ENCODE results near the gene TIAM2. TPM values are rescaled to one million over a fixed set of nuclear protein-coding genes. Genes with fewer than 3 reads are reported as not detected.

Gene TIAM2
- total RNA-seq, 1 experiment from 2014 or later = 9.1 TPM

DNA sequence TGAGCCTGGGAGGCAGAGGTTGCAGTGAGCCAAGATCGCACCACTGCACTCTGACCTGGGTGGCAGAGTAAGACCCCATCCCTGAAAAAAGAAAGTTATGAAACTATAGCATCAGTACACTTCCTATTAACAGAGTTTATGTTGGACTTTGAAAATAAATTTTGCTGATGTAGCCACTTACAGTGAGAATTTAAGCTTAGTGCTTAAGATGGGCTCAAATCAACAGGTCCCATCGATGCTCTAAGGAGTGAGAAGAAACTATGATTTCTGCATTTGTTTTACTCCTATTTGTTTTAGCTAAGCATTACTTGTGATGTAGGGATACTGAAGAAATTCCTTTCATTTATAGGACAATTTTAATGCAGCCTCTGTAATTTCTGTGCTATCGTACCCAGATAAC lies 175.4 kb downstream of the TIAM2 start:
- intact Hi-C loops (cut with micrococcal nuclease; ENCODE audit: unreplicated experiment) = loop anchor here (2.0 to 10.0 kb wide), 2 partner anchors 496 to 1016 kb away; no protein-coding TSS in a partner anchor
- no peak for TF ChIP-seq EZH2 (IDR thresholded peaks at IDR 0.05; ENCODE audit: borderline replicate concordance, low read depth, low read length, poor library complexity, severe bottlenecking)
- TF ChIP-seq, protein P1, sequence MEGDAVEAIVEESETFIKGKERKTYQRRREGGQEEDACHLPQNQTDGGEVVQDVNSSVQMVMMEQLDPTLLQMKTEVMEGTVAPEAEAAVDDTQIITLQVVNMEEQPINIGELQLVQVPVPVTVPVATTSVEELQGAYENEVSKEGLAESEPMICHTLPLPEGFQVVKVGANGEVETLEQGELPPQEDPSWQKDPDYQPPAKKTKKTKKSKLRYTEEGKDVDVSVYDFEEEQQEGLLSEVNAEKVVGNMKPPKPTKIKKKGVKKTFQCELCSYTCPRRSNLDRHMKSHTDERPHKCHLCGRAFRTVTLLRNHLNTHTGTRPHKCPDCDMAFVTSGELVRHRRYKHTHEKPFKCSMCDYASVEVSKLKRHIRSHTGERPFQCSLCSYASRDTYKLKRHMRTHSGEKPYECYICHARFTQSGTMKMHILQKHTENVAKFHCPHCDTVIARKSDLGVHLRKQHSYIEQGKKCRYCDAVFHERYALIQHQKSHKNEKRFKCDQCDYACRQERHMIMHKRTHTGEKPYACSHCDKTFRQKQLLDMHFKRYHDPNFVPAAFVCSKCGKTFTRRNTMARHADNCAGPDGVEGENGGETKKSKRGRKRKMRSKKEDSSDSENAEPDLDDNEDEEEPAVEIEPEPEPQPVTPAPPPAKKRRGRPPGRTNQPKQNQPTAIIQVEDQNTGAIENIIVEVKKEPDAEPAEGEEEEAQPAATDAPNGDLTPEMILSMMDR (conservative IDR thresholded peaks at IDR 0.05; ENCODE audit: low read depth, low read length) = no peak
- no peak overlapping the region for H3K27ac ChIP-seq (ENCODE audit: low read depth, low read length, poor library complexity, severe bottlenecking)
- H3K9me3 ChIP-seq (ENCODE audit: low read depth, low read length, poor library complexity, severe bottlenecking) = no peaks in the 10 kb centered on the region
- ChIA-PET CTCF (interaction anchor here (0.8 to 1.3 kb wide), 2 partner anchors 243 to 302 kb away, joined by 3 to 8 read pairs; no protein-coding TSS in a partner anchor), POLR2A (ENCODE audit: low non-redundant PET) (no interaction called here)
- H3K4me1 ChIP-seq (ENCODE audit: insufficient read depth, low read length, poor library complexity, severe bottlenecking) = peaks cover 25% of the 10 kb centered on the region
- no peak overlapping the region for H3K4me3 ChIP-seq (ENCODE audit: low read depth, low read length, poor library complexity, severe bottlenecking)
- H3K27me3 ChIP-seq (replicated peaks; ENCODE audit: insufficient read depth, low read depth, low read length, poor library complexity) = no peaks in the 10 kb centered on the region
- no peaks in the 10 kb centered on the region for H3K36me3 ChIP-seq (ENCODE audit: insufficient read depth, low read length, poor library complexity, severe bottlenecking)
- no peak for DNase-seq (ENCODE audit: low spot score)
- no TSS peak for BruUV-seq (replicated peaks)

DNA sequence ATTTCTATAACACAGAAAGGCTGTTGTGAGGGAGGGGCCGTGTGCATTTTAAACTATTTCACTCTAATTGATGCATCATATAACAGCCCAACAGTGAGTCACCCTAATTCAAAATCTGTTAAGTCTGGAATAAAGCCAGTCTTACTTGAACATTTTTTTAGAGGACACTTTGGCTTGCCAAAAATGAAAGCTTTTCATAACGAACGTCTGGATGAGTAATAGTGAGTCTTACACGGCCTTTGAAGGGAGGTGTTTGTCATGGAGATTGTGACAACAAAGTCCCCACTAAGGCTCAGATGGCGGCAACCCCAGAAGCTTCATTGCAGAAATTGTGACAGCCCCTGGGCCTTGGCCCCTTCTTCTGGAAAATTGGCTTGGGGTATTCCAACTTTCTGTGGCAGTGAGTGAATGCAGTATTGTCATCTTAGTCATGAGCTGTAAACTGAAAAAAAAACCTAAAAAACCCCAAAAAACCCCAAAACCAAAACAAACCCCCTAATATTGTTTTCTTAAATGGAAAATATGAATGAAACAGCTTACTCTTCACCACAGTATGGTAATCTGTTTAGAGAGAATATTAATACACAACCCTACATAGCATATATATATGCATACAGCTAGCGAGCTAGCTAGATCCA lies 176.1 kb downstream of the TIAM2 start:
- no peaks in the 10 kb centered on the region for H3K27me3 ChIP-seq (replicated peaks; ENCODE audit: insufficient read depth, low read depth, low read length, poor library complexity)
- CTCF ChIA-PET = interaction anchor here (0.5 to 1.7 kb wide), 6 partner anchors 144 to 495 kb away, joined by 3 to 8 read pairs (median 4); no protein-coding TSS in a partner anchor
- POLR2A ChIA-PET (ENCODE audit: low non-redundant PET) = no interaction called here
- intact Hi-C loops (cut with micrococcal nuclease; ENCODE audit: unreplicated experiment) = loop anchor here (2.0 to 10.0 kb wide), 2 partner anchors 496 to 1016 kb away; no protein-coding TSS in a partner anchor
- peak overlapping the region; percentile 39 for H3K27ac ChIP-seq (ENCODE audit: low read depth, low read length, poor library complexity, severe bottlenecking)
- H3K36me3 ChIP-seq (ENCODE audit: insufficient read depth, low read length, poor library complexity, severe bottlenecking) = no peaks in the 10 kb centered on the region
- TF ChIP-seq, protein P1 (conservative IDR thresholded peaks at IDR 0.05; ENCODE audit: low read depth, low read length) = no peak
- TF ChIP-seq EZH2 (IDR thresholded peaks at IDR 0.05; ENCODE audit: borderline replicate concordance, low read depth, low read length, poor library complexity, severe bottlenecking) = no peak
- no peaks in the 10 kb centered on the region for H3K9me3 ChIP-seq (ENCODE audit: low read depth, low read length, poor library complexity, severe bottlenecking)
- peak; percentile 92 for DNase-seq (ENCODE audit: low spot score)
- peaks cover 25% of the 10 kb centered on the region for H3K4me1 ChIP-seq (ENCODE audit: insufficient read depth, low read length, poor library complexity, severe bottlenecking)
- no TSS peak for BruUV-seq (replicated peaks)
- H3K4me3 ChIP-seq (ENCODE audit: low read depth, low read length, poor library complexity, severe bottlenecking) = peak overlapping the region; percentile 22

DNA sequence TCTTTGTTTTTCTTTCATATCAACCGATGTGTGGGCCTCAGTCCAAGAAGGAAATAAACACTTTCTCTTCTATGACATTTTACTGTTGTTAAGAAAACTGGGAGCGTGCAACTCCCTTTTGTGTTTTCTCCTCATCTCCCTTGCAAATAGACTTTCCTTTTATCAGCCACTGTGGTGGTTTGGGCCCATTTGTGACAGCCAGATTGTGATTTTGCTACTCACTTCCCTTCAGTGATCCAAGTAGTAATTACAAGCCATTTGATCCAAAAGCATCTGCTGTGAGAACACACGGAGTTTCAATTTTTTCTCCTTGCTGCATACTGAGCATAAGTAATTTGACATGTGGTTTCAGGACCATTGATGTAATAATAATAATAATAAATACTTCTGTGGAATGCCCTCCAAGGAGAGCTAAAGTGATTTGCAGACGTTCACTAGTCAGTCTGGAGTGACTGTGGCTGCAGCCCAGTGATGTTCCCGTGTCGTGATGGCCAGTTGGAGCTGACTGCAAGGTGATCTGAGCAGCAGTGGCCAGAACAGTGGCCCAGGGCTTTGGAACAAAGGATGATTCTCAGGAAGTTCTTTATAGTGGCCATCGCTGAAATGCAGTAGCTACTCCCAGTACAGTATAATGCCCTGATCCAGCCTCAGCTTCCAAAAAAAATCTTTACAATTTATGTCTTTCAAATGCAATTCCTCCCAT lies 176.8 kb downstream of the TIAM2 start:
- intact Hi-C loops (cut with micrococcal nuclease; ENCODE audit: unreplicated experiment) = loop anchor here (2.0 to 10.0 kb wide), 2 partner anchors 497 to 1017 kb away; no protein-coding TSS in a partner anchor
- ChIA-PET POLR2A (ENCODE audit: low non-redundant PET) (no interaction called here), CTCF (interaction anchor here (0.5 to 1.7 kb wide), 5 partner anchors 143 to 496 kb away, joined by 4 to 8 read pairs (median 4); no protein-coding TSS in a partner anchor)
- no TSS peak for BruUV-seq (replicated peaks)
- peaks cover 25% of the 10 kb centered on the region for H3K4me1 ChIP-seq (ENCODE audit: insufficient read depth, low read length, poor library complexity, severe bottlenecking)
- peak overlapping the region; percentile 39 for H3K27ac ChIP-seq (ENCODE audit: low read depth, low read length, poor library complexity, severe bottlenecking)
- no peaks in the 10 kb centered on the region for H3K9me3 ChIP-seq (ENCODE audit: low read depth, low read length, poor library complexity, severe bottlenecking)
- peak; percentile 76 for DNase-seq (ENCODE audit: low spot score)
- H3K4me3 ChIP-seq (ENCODE audit: low read depth, low read length, poor library complexity, severe bottlenecking) = peak overlapping the region; percentile 22
- no peaks in the 10 kb centered on the region for H3K27me3 ChIP-seq (replicated peaks; ENCODE audit: insufficient read depth, low read depth, low read length, poor library complexity)
- no peaks in the 10 kb centered on the region for H3K36me3 ChIP-seq (ENCODE audit: insufficient read depth, low read length, poor library complexity, severe bottlenecking)
- no peak for TF ChIP-seq EZH2 (IDR thresholded peaks at IDR 0.05; ENCODE audit: borderline replicate concordance, low read depth, low read length, poor library complexity, severe bottlenecking)
- TF ChIP-seq, protein P1 (conservative IDR thresholded peaks at IDR 0.05; ENCODE audit: low read depth, low read length) = no peak

All from A673 (cell line).